Lower leg skin (tissue), 3 donors: ENCODE data around the gene SLC25A22.

Experiments used
- CTCF ChIP-seq, 3 donors: fragments of 450-650 bp; IDR thresholded peaks; one replicate each; pipeline ENCODE4 v1.5.1; 2016; ENCODE audit warnings: antibody characterized with exemption in 3 of 3, mild to moderate bottlenecking in 3 of 3, moderate library complexity in 2 of 3
- POLR2A ChIP-seq, 2 donors: fragments of 450-650 bp; IDR thresholded peaks; one replicate each; pipeline ENCODE4 v1.6.1; 2016 to 2017; ENCODE audit warnings: antibody characterized with exemption in 2 of 2, mild to moderate bottlenecking in 1 of 2, moderate library complexity in 1 of 2

GRCh38 chr11:792535-792821 is 5.6 kb downstream of the SLC25A22 start:
- TF ChIP-seq POLR2A (IDR thresholded peaks at IDR 0.05) (no peak), CTCF (IDR thresholded peaks at IDR 0.05) (no peak)
